Measurements from ENCODE around the gene ZNF513. TPM values are rescaled to one million over a fixed set of nuclear protein-coding genes. Genes with fewer than 3 reads are reported as not detected.

The ZNF513 gene
- total RNA-seq, 1 experiment from 2014 or later: 12.8 TPM

- TF ChIP-seq TCF7L2 (IDR thresholded peaks at IDR 0.05; ENCODE audit: borderline replicate concordance, extremely low read depth, insufficient read depth, insufficient read length) (peak; percentile 17), POLR2A (IDR thresholded peaks at IDR 0.05; ENCODE audit: borderline replicate concordance, extremely low read depth, insufficient read depth, insufficient read length) (no peak), CTCF (IDR thresholded peaks at IDR 0.05 in 2 of 3, conservative IDR thresholded peaks at IDR 0.05 in 1 of 3; ENCODE audit: borderline replicate concordance in 1 of 3, insufficient read depth in 1 of 3, low read depth in 2 of 3, low read length in 2 of 3) (no peak), RAD21 (IDR thresholded peaks at IDR 0.05; ENCODE audit: low read depth) (no peak), SIN3A (IDR thresholded peaks at IDR 0.05; ENCODE audit: low read depth) (peak; percentile 79), MAX (IDR thresholded peaks at IDR 0.05) (peak; percentile 97), SRF (IDR thresholded peaks at IDR 0.05; ENCODE audit: low read depth) (peak; percentile 94), JUND (IDR thresholded peaks at IDR 0.05) (no peak), EZH2phosphoT487 (IDR thresholded peaks at IDR 0.05; ENCODE audit: borderline replicate concordance) (no peak), EGR1 (IDR thresholded peaks at IDR 0.05; ENCODE audit: low read depth) (peak; percentile 89), FOSL1 (IDR thresholded peaks at IDR 0.05; ENCODE audit: low read depth) (no peak), SP1 (IDR thresholded peaks at IDR 0.05; ENCODE audit: low read depth) (peak; percentile 75; the same call in 1 of the 2 replicates), ZNF274 (IDR thresholded peaks at IDR 0.05; ENCODE audit: low read depth, low read length) (no peak), EZH2 (IDR thresholded peaks at IDR 0.05) (no peak)
Measured at GRCh38 chr2:27356382-27357181, 24.0 kb downstream of the ZNF513 start, which contains the start of gene GTF3C2 (continued).
